Natural killer cell (primary cell): ENCODE measurements around the gene PROKR1. TPM values are rescaled to one million over a fixed set of nuclear protein-coding genes. Genes with fewer than 3 reads are reported as not detected.

Experiments used
- ATAC-seq, 3 donors: fragments of 150-1000 bp in 2 of 3; fragments of 200-7000 bp in 1 of 3; cut with Tn5 transposase; 1 replicate in 1 of 3; 2 replicates in 2 of 3; pipeline ENCODE4 v1.10.0; 2021; ENCODE audit warnings: mild to moderate bottlenecking in 2 of 3, moderate library complexity in 2 of 3
- DNase-seq, 2 donors: peaks; one replicate each; pipeline versions ENCODE4 v3.0.0 to v3.0.0-alpha.2; 2013 to 2021; ENCODE audit warnings: mixed read lengths in 1 of 2
- H3K27ac ChIP-seq: one replicate; pipeline ENCODE4 v1.5.1; 2013; ENCODE audit warnings: mild to moderate bottlenecking, low read length
- H3K27me3 ChIP-seq: one replicate; pipeline ENCODE4 v1.6.1; 2013; ENCODE audit warnings: low read length; ENCODE audit not compliant: control insufficient read depth, insufficient read depth
- H3K36me3 ChIP-seq: one replicate; pipeline ENCODE4 v1.6.1; 2013; ENCODE audit warnings: low read length; ENCODE audit not compliant: control insufficient read depth, insufficient read depth
- H3K4me1 ChIP-seq: one replicate; pipeline ENCODE4 v1.6.1; 2013; ENCODE audit warnings: low read length; ENCODE audit not compliant: control insufficient read depth, insufficient read depth
- H3K4me3 ChIP-seq: one replicate; pipeline ENCODE4 v1.5.1; 2013; ENCODE audit warnings: low read length
- H3K9me3 ChIP-seq: one replicate; pipeline ENCODE4 v1.6.1; 2013; ENCODE audit warnings: low read length; ENCODE audit not compliant: control insufficient read depth, insufficient read depth
- H3K27ac Mint-ChIP-seq, 2 donors: one replicate each; pipeline ENCODE4 v1.8.0; 2022; ENCODE audit warnings: mild to moderate bottlenecking in 2 of 2, mixed read lengths in 2 of 2, moderate library complexity in 1 of 2
- H3K27me3 Mint-ChIP-seq, 2 donors: one replicate each; pipeline ENCODE4 v1.8.0; 2022; ENCODE audit warnings: low read depth in 2 of 2, mixed read lengths in 2 of 2
- H3K36me3 Mint-ChIP-seq: one replicate; pipeline ENCODE4 v1.8.0; 2022; ENCODE audit warnings: mixed read lengths
- H3K4me1 Mint-ChIP-seq, 2 donors: one replicate each; pipeline ENCODE4 v1.8.0; 2022; ENCODE audit warnings: mixed read lengths in 2 of 2
- H3K4me3 Mint-ChIP-seq: one replicate; pipeline ENCODE4 v1.8.0; 2022; ENCODE audit warnings: mild to moderate bottlenecking, moderate library complexity, mixed read lengths
- H3K9me3 Mint-ChIP-seq, 2 donors: one replicate each; pipeline ENCODE4 v1.8.0; 2022; ENCODE audit warnings: mixed read lengths in 2 of 2
- WGBS: methylation state at CpG from one replicate; pipeline ENCODE4 v1.1.7; 2013; ENCODE audit warnings: missing lambda C conversion rate; ENCODE audit not compliant: insufficient coverage; 5-methylcytosine and 5-hydroxymethylcytosine counted together
- intact Hi-C: fragments of 100-400 bp; cut with micrococcal nuclease; formaldehyde crosslinking; loops from one replicate; pipeline ENCODE4 v1.14.2; 2022
- total RNA-seq, 4 donors: library from RNA; stranded (reverse); fragments of 120-200 nt in 1 of 4; gene quantifications; one replicate each; pipeline versions ENCODE4 v1.2.3 to v1.2.4, GENCODE V29; 2013 to 2022
- TF ChIP-seq, protein P1 (sequence below): fragments of 200-600 bp; IDR thresholded peaks from one replicate; pipeline ENCODE4 v1.8.0; 2022; ENCODE audit warnings: antibody characterized with exemption

Gene PROKR1
- total RNA-seq, 3 donors from 2014 or later (not counting 1 experiment from before 2014, with no cell fraction given) = not detected

DNA sequence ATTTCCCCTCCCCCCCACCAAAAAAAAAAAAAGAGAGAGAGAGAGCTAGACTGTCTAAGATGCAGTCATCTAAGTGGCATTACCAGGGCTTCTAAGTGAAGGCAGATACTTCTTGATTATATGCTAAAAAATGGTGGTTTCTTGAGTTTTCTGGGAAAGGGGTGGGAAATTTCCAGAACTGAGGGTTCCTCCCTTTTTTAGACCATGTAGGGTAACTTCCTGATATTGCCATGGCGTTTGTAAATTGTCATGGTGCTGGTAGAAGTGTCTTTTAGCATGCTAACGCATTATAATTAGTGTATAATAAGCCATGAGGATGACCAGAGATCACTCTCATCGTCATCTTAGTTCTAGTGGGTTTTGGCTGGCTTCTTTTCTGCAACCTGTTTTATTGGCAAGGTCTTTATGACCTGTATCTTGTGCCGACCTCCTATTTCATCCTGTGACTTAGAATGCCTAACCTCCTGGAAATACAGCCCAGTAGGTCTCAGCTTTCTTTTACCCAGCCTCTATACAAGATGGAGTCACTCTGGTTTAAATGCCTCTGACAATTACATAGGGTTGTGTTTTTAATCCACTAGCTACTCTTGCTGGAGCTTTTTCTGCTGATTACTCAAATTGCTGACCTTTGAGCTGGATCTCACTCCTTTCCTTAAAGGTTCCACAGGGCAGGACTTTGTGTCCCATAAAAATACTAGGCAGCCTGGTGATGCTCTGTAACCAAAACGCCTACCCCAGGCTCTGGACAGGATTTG, 30.4 kb upstream of the PROKR1 start:
- Histone ChIP-seq H3K27ac (no peak overlapping the region), H3K4me3 (no peak overlapping the region), H3K4me1 (no peaks in the 10 kb centered on the region), H3K36me3 (no peaks in the 10 kb centered on the region), H3K9me3 (no peaks in the 10 kb centered on the region), H3K27me3 (no peaks in the 10 kb centered on the region)
- intact Hi-C loops = no loop called here
- no peak for ATAC-seq
- TF ChIP-seq, protein P1, sequence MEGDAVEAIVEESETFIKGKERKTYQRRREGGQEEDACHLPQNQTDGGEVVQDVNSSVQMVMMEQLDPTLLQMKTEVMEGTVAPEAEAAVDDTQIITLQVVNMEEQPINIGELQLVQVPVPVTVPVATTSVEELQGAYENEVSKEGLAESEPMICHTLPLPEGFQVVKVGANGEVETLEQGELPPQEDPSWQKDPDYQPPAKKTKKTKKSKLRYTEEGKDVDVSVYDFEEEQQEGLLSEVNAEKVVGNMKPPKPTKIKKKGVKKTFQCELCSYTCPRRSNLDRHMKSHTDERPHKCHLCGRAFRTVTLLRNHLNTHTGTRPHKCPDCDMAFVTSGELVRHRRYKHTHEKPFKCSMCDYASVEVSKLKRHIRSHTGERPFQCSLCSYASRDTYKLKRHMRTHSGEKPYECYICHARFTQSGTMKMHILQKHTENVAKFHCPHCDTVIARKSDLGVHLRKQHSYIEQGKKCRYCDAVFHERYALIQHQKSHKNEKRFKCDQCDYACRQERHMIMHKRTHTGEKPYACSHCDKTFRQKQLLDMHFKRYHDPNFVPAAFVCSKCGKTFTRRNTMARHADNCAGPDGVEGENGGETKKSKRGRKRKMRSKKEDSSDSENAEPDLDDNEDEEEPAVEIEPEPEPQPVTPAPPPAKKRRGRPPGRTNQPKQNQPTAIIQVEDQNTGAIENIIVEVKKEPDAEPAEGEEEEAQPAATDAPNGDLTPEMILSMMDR = no peak
- Mint-ChIP-seq H3K4me1 (peaks cover 7 to 10% of the 10 kb centered on the region in 2 donors), H3K27ac (no peak overlapping the region), H3K4me3 (no peak overlapping the region), H3K27me3 (no peaks in the 10 kb centered on the region), H3K36me3 (peaks cover 8% of the 10 kb centered on the region), H3K9me3 (peaks cover 2% of the 10 kb centered on the region in 2 donors)
- DNase-seq = no peak
- WGBS = 92% methylated on average over 5 of the region's 5 CpGs

DNA sequence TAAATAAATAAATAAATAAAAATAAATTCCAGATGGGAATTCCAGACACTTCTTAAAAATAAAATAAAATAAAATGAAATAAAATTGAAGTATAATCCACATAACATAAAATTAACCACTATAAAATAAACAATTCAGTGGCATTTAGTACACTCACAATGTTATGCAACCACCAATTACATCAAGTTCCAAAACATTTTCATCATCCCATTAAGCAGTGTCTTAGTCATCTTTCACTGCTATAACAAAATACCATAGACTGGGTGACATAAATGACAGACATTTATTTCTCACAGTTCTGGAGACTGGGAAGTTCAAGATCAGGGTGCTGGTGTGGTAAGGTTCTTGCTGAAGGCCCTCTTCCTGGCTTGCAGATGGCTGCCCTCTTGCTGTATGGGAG, 22.6 kb upstream of the PROKR1 start:
- no peaks in the 10 kb centered on the region for H3K36me3 Mint-ChIP-seq
- intact Hi-C loops = no loop called here
- ATAC-seq (no peak), DNase-seq (no peak)
- no peak overlapping the region for H3K27ac Mint-ChIP-seq
- H3K27ac ChIP-seq = no peak overlapping the region
- H3K9me3 Mint-ChIP-seq = peaks cover 0 to 2% of the 10 kb centered on the region in 2 donors
- no peaks in the 10 kb centered on the region for H3K4me1 ChIP-seq
- H3K4me3 ChIP-seq = no peak overlapping the region
- H3K4me3 Mint-ChIP-seq = no peak overlapping the region
- H3K4me1 Mint-ChIP-seq = no peaks in the 10 kb centered on the region
- no peaks in the 10 kb centered on the region for H3K27me3 ChIP-seq
- no peaks in the 10 kb centered on the region for H3K36me3 ChIP-seq
- TF ChIP-seq, protein P1 = no peak
- H3K27me3 Mint-ChIP-seq = peaks cover 4% of the 10 kb centered on the region in 2 donors
- no peaks in the 10 kb centered on the region for H3K9me3 ChIP-seq

DNA sequence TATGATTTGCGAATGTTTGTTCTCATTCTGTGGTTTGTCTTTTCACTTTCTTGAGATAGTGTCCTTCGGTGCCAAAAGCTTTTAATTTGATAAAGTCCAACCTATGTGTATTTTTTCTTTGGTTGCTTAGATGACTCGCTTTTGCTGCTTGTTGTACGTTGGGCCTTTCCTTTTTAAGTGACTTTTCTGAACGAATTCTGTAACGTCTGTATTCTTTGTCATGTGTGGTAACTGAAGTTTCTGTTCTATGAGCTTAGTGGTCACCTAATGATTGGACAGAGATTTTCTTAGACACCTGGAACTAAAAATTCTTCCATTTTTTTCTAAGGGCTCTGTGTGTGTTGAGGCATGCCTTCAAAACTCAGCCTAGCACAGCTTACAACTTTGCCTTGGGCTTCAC, 19.6 kb upstream of the PROKR1 start:
- no peaks in the 10 kb centered on the region for H3K36me3 Mint-ChIP-seq
- ATAC-seq (no peak), DNase-seq (no peak)
- peaks cover 6% of the 10 kb centered on the region in 2 donors for H3K27me3 Mint-ChIP-seq
- TF ChIP-seq, protein P1 = no peak
- whole genome bisulfite sequencing = 90% methylated on average over 6 of the region's 6 CpGs
- no peak overlapping the region for H3K27ac ChIP-seq
- intact Hi-C loops = no loop called here
- H3K27ac Mint-ChIP-seq = no peak overlapping the region
- H3K9me3 Mint-ChIP-seq = no peaks in the 10 kb centered on the region
- no peaks in the 10 kb centered on the region for H3K9me3 ChIP-seq
- no peak overlapping the region for H3K4me3 ChIP-seq
- no peak overlapping the region for H3K4me3 Mint-ChIP-seq
- H3K36me3 ChIP-seq = no peaks in the 10 kb centered on the region
- H3K27me3 ChIP-seq = no peaks in the 10 kb centered on the region
- no peaks in the 10 kb centered on the region for H3K4me1 Mint-ChIP-seq
- no peaks in the 10 kb centered on the region for H3K4me1 ChIP-seq

DNA sequence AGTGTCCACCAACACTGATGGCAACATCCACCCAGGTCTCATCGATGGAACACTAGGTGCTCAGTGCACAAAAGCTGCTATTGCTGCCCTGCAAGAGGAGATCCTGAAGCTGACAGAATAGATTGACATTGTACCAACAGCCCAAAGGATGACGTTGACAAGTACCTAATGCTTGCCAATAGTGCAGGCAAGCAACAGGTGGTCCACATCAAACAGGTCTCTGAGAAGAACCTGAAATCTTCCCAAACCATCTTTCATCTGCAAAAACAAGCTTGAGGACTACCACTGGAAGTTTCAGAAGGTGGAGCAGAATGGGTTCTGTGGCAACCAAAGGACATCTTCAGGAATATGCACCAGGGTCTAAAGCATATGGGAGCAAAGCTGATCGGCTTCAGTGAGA, 15.8 kb upstream of the PROKR1 start:
- Mint-ChIP-seq H3K36me3 (no peaks in the 10 kb centered on the region), H3K27ac (no peak overlapping the region), H3K4me1 (no peaks in the 10 kb centered on the region), H3K4me3 (no peak overlapping the region), H3K9me3 (no peaks in the 10 kb centered on the region), H3K27me3 (peaks cover 15 to 16% of the 10 kb centered on the region in 2 donors)
- intact Hi-C loops = no loop called here
- Histone ChIP-seq H3K27me3 (no peaks in the 10 kb centered on the region), H3K27ac (no peak overlapping the region), H3K9me3 (no peaks in the 10 kb centered on the region), H3K4me3 (no peak overlapping the region), H3K36me3 (no peaks in the 10 kb centered on the region), H3K4me1 (no peaks in the 10 kb centered on the region)
- TF ChIP-seq, protein P1 = no peak
- 89% methylated on average over 3 of the region's 3 CpGs for WGBS
- ATAC-seq = no peak
- no peak for DNase-seq
